ENCODE data around the gene ZNF862. TPM values are rescaled to one million over a fixed set of nuclear protein-coding genes. Genes with fewer than 3 reads are reported as not detected.
"Not testable (repeated sequence)": the region's sequence is repeated elsewhere in the genome, so short reads cannot be mapped to it uniquely, and the experiment has no call there.

Gene ZNF862
- polyA plus RNA-seq, 3 donors: 17.1 to 19.9 (median 17.5) TPM

DNA sequence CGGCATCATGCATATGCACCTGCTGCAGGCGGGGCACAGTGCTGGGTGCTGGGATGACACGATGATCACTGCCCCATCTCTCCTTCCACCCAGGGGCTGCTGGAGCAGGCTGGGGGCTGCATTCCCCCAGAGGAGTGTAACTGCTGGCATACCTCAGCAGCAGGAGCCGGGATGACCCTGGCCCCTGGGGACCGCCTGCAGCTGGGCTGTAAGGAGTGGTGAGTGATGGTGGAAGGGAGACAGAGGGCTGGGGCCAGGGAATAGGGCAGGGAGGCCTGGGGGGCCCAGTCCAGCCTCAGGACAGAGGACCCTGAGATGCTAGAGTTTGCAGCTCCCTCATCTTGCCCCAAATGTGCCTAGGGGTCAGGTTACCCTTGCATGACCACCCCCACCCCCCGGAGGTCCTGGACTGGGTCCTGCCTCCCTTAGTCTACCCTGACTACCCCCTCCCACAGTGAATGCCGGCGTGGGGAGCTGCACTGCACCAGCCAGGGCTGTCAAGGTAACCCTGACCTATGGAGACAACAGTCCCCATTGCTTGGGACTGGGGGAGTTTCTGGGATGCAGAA is 14.5 kb upstream of the ZNF862 start:
- no peak for DNase-seq (ENCODE audit: low read depth in 3 of 3, low spot score in 2 of 3)

DNA sequence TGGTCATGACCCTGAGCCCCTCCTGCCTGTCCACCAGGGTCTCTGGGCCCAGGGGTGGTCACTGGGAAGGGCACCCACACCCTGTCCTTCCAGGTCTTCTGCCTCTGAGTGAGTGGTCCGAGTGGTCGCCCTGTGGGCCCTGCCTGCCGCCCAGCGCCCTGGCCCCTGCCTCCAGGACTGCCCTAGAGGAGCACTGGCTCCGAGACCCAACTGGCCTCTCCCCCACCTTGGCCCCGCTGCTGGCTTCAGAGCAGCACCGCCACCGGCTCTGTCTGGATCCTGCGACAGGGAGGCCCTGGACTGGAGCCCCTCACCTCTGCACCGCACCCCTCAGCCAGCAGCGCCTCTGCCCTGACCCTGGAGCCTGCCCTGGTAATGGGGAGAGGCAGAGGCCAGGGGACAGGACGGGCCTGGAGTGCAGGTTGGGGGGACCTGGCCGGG is 13.9 kb upstream of the ZNF862 start:
- no peak for DNase-seq (ENCODE audit: low read depth in 3 of 3, low spot score in 2 of 3)

DNA sequence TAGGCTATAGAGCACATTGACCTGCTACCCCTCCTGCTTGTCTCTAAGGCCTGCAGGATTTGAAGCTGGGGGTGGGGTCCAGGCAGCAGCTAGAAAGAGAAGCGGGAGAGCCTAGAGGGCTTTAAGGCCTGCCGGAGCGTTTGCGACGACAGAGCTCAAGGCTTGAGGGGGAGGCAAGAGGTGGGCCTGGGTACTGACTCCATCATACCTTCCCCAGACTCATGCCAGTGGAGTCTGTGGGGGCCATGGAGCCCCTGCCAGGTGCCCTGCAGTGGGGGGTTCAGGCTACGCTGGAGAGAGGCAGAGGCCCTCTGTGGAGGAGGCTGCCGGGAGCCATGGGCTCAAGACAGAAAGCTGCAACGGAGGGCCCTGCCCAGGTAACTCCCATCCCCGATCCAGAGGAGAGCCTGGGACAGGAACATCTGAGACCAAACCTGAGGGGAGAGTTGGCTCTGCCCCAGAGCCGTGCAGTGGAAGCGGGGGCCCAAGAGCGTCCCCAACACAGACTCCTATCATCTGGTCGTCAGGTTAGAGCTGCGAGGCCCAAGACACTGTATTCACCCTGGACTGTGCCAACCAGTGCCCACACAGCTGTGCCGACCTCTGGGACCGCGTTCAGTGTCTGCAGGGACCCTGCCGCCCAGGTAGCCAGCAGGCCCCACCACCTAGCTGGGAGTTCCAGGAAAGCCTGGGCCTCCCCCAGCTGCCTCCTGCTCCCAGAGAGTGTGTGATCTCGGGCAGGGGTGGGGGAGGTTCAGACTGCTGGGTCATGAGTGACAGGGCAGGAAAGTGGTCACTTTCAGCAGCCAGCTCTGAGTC is 13.2 kb upstream of the ZNF862 start:
- no peak for DNase-seq (ENCODE audit: low read depth in 3 of 3, low spot score in 2 of 3)

DNA sequence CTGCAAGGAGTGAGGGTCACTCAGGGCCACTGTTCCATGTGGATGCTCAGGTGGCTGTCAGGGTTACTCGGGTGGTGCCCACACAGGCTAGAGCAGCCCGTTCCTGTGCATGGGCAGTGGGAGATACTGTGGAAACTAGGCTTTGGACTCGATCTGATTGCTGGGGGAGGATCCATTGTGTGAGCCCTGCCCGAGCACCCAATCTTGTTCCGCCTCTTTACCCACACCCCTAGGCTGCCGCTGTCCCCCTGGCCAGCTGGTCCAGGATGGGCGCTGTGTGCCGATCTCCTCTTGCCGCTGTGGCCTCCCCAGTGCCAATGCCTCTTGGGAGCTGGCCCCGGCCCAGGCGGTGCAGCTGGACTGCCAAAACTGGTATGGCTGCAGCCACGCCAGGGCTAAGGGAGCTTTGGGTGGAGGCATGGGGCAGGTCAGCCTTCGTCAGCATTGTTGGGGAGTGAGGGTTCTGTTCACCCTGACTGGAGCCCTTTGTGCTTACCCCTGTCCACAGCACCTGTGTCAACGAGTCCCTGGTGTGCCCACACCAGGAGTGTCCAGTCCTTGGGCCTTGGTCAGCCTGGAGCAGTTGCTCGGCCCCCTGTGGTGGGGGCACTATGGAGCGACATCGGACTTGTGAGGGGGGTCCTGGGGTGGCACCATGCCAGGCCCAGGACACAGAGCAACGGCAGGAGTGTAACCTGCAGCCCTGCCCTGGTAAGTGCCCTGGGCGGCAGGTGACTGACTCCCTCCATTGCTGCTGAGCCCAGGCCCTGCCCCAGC is 12.4 kb upstream of the ZNF862 start:
- no peak for DNase-seq (ENCODE audit: low read depth in 3 of 3, low spot score in 2 of 3)

DNA sequence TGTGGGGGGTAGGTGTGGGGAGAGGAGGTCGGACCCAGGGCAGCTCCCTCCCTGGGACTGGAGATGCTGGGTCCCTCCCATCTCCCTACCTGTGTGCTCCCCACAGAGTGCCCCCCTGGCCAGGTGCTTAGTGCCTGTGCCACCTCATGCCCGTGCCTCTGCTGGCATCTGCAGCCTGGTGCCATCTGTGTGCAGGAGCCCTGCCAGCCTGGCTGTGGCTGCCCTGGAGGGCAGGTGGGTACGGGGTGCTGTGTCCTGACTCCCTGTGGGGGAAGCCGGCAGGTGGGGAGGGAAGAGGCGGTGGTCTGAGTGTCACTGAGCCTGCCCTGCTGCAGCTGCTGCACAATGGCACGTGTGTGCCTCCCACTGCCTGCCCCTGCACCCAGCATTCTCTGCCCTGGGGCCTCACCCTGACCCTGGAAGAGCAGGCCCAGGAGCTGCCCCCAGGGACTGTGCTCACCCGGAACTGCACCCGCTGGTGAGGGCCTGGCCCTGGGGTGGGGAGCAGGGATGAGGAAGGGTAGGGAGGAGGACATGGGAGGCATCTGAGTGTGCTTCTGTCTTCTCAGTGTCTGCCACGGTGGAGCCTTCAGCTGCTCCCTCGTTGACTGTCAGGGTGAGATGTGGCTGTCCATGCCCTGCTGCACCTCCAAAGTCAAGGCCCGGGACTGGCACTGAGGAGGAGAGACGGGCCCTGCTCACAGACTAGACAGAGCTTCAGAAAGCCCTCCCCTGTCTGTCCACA is 11.7 kb upstream of the ZNF862 start:
- DNase-seq (ENCODE audit: low read depth in 3 of 3, low spot score in 2 of 3): no peak

DNA sequence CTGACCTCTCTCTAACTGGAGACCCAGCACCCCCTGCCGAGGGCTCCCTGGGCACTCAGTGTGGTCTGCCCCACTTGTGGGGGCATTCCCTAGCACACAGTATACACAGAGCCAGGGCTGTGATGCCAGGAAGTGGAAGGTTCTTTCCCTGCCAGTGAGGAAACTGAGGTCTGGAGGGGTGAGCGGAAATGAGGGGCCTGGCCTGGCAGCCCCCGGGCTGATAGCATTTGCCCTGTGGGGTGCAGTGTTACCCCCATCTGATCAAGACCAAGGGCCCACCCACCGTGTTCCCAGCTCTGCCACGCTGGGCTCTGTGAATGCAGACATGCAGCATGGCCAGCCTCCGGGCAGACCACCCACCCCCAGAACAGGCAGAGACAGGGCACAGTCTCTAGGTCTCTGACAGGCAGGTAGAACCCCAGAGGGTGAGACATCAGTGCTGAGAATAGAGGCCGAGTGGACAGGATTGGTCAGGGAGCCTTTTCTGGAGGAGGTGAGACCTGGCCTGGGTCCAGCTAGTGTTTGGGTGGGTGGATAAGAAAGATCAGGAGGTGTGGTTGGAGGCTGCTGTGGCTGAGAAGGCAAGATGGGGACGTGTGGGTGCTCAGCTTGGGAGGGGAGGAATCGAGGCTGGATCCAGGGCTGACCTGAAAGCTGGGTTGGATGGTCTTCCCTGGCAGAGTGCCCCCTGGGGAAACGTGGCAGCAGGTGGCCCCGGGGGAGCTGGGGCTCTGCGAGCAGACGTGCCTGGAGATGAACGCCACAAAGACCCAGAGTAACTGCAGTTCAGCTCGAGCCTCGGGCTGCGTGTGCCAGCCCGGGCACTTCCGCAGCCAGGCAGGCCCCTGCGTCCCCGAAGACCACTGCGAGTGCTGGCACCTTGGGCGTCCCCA is 10.8 kb upstream of the ZNF862 start:
- DNase-seq (ENCODE audit: low read depth in 3 of 3, low spot score in 2 of 3): no peak

DNA sequence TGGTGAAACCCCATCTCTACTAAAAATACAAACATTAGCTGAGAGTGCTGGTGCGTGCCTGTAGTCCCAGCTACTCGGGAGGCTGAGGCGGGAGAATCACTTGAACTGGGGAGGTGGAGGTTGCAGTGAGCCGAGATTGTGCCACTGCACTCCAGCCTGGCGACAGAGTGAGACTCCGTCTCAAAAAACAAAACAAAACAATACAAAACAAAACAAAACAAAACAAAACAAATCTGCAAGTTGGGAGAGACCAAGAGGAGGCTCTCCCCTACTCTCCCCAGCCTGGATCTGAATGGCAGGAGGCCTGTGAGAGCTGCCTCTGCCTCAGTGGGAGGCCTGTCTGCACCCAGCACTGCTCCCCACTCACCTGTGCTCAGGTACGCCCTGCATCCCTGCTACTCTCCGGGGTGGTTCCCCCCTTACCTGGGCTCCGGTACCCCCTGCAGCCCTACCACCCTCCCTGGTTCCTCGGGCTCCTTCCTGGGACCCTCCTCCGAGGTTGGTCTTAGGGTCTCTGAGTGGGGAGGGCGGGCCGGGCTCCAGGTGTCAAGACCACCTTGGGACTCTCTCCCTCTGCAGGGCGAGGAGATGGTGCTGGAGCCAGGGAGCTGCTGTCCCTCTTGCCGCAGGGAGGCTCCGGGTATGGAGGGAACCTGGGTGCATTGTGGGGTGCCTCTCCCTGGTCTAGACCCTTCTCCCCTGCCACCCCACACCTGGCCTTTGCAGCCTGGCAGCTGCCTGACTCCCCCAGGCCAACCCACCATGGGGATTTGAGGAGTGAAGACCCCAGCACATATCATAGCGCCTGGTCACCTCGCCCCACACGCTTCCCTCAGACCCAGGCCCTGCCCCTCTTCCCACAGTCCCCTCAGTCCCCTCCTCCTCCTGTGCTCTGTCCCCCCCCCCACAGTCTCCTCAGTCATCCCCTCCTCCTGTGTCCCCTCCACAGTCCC is 9.5 kb upstream of the ZNF862 start:
- no peak for DNase-seq (ENCODE audit: low read depth in 3 of 3, low spot score in 2 of 3)

DNA sequence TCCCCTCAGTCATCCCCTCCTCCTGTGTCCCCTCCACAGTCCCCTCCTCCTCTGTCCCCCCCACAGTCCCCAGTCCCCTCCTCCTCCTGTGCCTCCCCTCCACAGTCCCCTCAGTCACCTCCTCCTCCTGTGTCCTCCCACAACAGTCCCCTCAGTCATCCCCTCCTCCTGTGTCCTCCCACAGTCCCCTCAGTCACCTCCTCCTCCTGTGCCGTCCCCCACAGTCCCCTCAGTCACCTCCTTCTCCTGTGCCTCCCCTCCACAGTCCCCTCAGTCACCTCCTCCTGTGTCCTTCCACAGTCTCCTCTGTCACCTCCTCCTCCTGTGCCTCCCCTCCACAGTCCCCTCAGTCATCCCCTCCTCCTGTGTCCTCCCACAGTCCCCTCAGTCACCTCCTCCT is 7.6 kb upstream of the ZNF862 start:
- DNase-seq (ENCODE audit: low read depth in 3 of 3, low spot score in 2 of 3): not testable (repeated sequence)

DNA sequence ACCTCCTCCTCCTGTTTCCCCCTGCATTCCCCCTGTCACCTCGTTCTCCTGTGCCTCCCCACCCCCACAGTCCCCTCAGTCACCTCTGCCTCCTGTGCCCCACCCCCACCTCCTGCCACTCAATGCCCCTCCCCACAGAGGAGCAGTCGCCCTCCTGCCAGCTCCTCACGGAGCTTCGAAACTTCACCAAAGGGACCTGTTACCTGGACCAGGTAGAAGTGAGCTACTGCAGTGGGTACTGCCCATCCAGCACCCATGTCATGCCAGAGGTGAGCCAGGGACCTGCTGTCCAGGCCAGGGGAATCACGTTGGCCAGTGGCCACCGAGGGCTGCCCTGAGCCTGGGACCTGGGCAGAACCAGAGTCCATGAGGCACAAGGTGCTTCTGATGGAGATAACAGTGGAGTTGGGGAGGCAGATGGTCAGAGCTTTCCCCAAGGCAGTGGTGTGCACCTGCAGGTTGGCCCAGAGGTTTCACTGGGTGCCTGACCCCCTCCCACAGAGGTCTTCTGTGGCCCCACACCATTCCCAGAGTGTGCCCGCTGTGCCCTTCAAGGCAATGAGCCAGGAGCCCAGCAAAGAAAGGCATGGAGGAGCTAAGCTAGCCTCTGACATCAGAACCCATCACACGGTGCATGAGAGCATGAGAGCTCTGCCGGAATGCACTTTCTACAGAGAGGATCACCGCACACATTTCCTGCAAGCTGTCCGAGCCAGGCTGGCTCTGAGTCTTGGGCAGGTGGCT is 7.0 kb upstream of the ZNF862 start:
- DNase-seq (ENCODE audit: low read depth in 3 of 3, low spot score in 2 of 3): no peak

DNA sequence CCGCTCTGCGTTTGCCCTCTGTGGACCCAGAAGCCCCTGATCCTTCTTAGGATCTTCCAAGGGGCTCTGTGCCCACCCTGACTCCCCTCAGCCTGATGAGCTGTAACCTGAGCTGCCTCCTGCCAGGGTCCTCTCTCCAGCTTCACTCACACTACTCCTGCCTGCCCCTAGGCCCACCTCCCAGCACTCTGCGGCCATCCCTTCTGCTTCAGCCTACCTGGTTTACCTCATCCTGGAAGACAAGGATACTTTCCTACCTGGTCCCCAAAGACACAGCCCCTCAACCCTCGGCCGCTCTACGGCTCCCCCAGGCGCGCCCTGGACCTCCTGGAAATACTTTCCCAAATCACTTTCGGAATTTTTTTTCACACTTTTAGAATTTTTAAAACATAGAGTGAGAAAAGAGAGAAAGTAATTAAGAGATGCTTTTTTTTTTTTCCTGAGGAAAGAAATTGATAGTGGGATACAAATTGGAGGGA is 6.4 kb upstream of the ZNF862 start:
- no peak for DNase-seq (ENCODE audit: low read depth in 3 of 3, low spot score in 2 of 3)

DNA sequence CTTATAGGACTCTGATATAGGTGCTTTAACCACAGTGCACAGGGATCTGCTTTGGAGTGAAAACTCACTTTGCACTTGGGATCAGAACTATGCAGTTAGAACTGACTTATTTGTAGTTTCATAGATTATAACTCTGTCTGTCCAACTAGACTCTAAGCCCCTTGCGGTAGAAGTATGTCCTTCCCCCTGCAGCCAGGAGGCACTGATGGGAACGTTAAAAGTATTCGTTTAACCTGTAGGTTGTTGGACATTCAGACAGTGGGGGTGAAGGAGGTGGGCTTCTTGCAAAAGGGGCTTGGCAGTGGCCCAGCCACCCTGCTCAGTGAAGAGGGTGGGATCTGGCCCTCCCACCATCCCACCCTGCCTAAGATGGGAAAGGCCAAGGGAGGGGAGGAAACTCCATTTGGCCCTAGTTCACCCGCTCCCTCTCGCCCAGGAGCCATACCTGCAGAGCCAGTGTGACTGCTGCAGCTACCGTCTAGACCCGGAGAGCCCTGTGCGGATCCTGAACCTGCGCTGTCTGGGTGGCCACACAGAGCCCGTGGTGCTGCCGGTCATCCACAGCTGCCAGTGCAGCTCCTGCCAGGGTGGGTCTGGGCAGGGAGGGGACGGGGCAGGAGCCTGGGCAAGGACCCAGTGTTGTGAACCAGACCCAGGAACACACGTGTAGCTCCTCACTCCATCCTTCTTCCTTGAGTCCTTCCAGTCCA is 5.7 kb upstream of the ZNF862 start:
- no peak for DNase-seq (ENCODE audit: low read depth in 3 of 3, low spot score in 2 of 3)

DNA sequence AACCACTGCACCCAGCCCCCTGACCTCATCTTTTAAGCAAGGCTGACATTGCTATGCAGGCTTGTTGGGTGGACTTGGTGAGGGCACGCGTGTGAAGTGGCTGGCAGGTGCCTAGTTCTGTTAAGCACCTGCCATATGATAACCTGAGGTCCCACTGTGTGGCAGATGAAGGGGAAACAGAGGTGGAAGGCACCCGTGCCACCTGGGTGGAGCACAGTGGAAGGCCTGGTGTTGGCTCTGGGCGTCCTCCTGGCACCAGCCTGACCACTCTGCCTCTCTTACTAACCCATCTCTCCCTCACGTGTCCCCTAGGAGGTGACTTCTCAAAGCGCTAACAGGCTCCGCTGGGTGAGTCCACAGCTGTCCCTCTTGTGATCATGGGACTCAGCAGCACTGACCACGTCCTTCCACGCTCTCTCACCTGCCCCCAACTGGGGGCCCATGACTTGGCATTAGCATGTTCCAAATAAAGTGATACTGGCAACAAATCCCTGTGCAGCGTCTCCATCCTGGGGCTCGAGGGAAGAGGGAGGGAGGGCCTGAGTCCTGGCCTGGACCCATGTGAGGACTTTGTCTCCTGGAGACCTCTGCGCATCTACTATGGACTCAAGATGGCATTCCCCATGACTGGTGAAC is 4.6 kb upstream of the ZNF862 start:
- no peak for DNase-seq (ENCODE audit: low read depth in 3 of 3, low spot score in 2 of 3)

DNA sequence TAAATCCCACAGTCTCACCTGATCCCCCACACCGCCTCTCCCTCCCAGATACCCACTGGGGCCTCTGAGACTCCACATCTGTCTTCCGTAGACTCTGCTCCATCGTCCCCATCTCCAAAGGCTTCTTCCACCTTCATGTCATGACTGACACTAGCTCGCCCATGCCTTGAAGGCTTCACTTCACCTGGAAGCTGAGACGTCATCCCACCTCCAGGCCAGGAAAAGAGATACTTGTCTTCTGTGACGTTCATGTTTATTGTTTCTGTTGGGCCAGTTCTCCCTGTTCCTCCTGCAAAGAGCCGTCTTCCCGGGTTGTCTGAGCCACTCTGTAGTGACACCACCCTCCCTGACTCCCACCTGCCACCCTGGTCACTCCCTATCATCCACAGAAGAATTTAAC is 3.6 kb upstream of the ZNF862 start:
- DNase-seq (ENCODE audit: low read depth in 3 of 3, low spot score in 2 of 3): no peak

DNA sequence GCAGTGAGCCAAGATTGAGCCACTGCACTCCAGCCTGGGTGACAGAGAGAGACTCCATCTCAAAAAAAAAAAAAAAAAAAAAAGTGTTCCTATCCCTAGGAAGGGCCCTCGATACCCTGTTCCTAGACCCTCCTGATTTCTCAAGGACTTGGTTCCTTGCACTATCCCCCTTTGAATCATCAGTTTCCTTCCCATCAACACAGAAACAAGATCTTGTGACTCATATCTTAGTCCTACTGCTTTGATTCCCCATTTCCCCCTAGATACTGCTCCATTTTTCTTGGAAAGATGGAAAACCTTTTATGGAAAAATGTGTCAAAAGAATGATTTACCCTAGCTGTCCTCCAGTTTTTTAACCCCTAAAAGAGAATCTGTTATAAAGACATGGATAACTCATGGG is 1.7 kb upstream of the ZNF862 start:
- DNase-seq (ENCODE audit: low read depth in 3 of 3, low spot score in 2 of 3): no peak

DNA sequence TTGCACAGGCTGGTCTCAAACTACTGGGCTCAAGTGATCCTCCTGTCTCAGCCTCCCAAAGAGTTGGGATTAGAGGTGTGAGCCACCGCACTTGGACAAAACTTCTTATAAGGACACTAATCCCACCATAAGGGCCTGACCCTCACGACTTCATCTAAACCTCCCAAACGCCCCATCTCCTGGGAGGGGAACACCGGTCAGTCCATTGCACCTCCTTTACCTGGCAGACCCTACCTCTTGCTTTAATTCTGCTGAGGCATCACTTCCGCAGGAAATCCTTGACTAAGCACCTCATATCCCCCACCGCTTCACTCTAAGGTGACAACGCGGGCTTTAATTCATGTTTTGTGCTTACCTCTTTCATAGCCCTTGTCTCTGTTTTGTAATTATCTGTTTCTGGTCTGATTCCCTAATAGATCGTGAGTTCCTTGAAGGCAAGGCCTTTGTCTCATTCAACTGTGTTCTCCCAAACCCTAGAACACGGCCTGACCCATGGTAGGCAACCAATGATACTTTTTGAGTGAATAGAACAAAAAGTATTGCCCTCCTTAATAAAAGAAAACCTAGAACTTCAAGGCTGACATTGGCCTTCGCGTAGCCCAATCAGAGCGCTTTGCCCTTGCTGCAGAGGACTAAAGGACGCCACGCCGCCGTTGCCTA is 481 bp upstream of the ZNF862 start:
- no peak for DNase-seq (ENCODE audit: low read depth in 3 of 3, low spot score in 2 of 3)

DNA sequence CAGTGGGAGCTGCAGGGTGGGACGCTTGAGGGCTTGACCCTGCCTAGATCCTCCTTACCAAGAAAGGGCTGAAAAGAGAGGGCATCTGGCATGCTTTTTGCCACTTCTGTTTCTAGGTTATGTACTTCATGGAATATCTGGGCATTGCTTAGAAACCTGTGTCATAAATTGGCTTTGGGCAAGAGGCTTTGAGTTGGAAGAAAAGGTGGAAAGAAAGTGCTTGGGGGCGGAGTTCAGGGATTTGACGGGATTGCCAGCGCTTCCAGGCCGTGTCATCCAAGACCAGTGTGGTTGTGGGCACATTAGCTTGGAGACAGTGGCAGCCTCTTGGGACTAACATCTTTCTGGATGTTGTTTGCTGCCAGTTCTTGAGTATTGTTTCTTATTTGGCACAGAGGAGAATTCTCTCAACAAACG is 825 bp downstream of the ZNF862 start:
- DNase-seq (ENCODE audit: low read depth in 3 of 3, low spot score in 2 of 3): peak in 1 of 3 donors; percentile 16

Measured in right renal cortex interstitium (tissue), 3 donors.